Bronchial epithelial cell (primary cell): ENCODE measurements around the gene TRIM28. TPM values are rescaled to one million over a fixed set of nuclear protein-coding genes. Genes with fewer than 3 reads are reported as not detected.

Source experiments
- DNase-seq: peaks from one replicate; pipeline ENCODE4 v3.0.0-alpha.2; 2010; ENCODE audit warnings: low read depth
- FAIRE-seq: peaks from 2 replicates; lab custom pipeline; 2011; peaks lifted over from hg19 to GRCh38; lab: Jason Lieb, UNC
- H3K27me3 ChIP-seq: 2 replicates; pipeline ENCODE4 v1.5.1; 2011; ENCODE audit warnings: low read length; ENCODE audit not compliant: control insufficient read depth, insufficient read depth
- H3K36me3 ChIP-seq: 2 replicates; pipeline ENCODE4 v1.5.1; 2011; ENCODE audit warnings: low read length; ENCODE audit not compliant: control insufficient read depth, insufficient read depth
- H3K4me3 ChIP-seq: 2 replicates; pipeline ENCODE4 v1.5.1; 2011; ENCODE audit warnings: mild to moderate bottlenecking, low read depth, low read length, control low read depth
- CTCF ChIP-seq: IDR thresholded peaks from 2 replicates; pipeline ENCODE4 v1.5.1; 2011; ENCODE audit warnings: mild to moderate bottlenecking, moderate library complexity, low read length, control low read depth, inconsistent platforms; ENCODE audit not compliant: insufficient read depth, severe bottlenecking
- total RNA-seq: library from RNA; depleted of rRNA; stranded (reverse); fragments of >200 nt; gene quantifications from 2 replicates; pipeline ENCODE4 v1.2.1, GENCODE V29; 2014

TRIM28 gene
- total RNA-seq, 1 donor from 2014 or later: 277 TPM

- DNase-seq (no peak), FAIRE-seq (no peak)
- Histone ChIP-seq H3K4me3 (no peak overlapping the region), H3K27me3 (no peaks in the 10 kb centered on the region), H3K36me3 (peaks cover 7% of the 10 kb centered on the region)
- no peak for TF ChIP-seq CTCF
These were observed 40.9 kb downstream of the TRIM28 start for GRCh38 chr19:58584498-58585441.

GRCh38 chr19:58585442-58586132, 41.7 kb downstream of the TRIM28 start:
- Histone ChIP-seq H3K36me3 (peaks cover 7% of the 10 kb centered on the region), H3K27me3 (no peaks in the 10 kb centered on the region), H3K4me3 (no peak overlapping the region)
- no peak for DNase-seq
- no peak for FAIRE-seq
- no peak for TF ChIP-seq CTCF

GRCh38 chr19:58586133-58586765, 42.4 kb downstream of the TRIM28 start:
- Histone ChIP-seq H3K36me3 (peaks cover 7% of the 10 kb centered on the region), H3K27me3 (no peaks in the 10 kb centered on the region), H3K4me3 (no peak overlapping the region)
- DNase-seq (no peak), FAIRE-seq (no peak)
- TF ChIP-seq CTCF: no peak

Other genes starting within 250 kb of the TRIM28 start
- 50.7 and 59.2 TPM in 2 replicates for gene ERVK3-1, start 238.7 kb upstream of the TRIM28 start, total RNA-seq
- 1.8 and 2.2 TPM in 2 replicates for gene ZSCAN22, start 217.1 kb upstream of the TRIM28 start, total RNA-seq
- gene A1BG, start 190.6 kb upstream of the TRIM28 start, total RNA-seq: 2.1 and 4.7 TPM in 2 replicates
- gene ZNF497, start 181.3 kb upstream of the TRIM28 start, total RNA-seq: 0.53 and 2.2 TPM in 2 replicates
- gene ZNF837, start 163.0 kb upstream of the TRIM28 start, total RNA-seq: 2.4 and 2.6 TPM in 2 replicates
- 3,518 and 4,823 TPM in 2 replicates for gene RPS5, start 156.8 kb upstream of the TRIM28 start, total RNA-seq
- gene RNF225, start 148.4 kb upstream of the TRIM28 start, total RNA-seq: 0.79 and 1.9 TPM in 2 replicates
- gene ZNF584, start 135.4 kb upstream of the TRIM28 start, total RNA-seq: 8.2 and 9.7 TPM in 2 replicates
- gene ZNF132, start 103.9 kb upstream of the TRIM28 start, total RNA-seq: 5.5 and 5.8 TPM in 2 replicates
- 8.8 and 10.8 TPM in 2 replicates for gene ZNF324B, start 92.4 kb upstream of the TRIM28 start, total RNA-seq
- 9.7 and 10.5 TPM in 2 replicates for gene ZNF324, start 77.0 kb upstream of the TRIM28 start, total RNA-seq
- gene ZNF446, start 67.7 kb upstream of the TRIM28 start, total RNA-seq: 2.4 and 3.7 TPM in 2 replicates
- gene SLC27A5, start 32.1 kb upstream of the TRIM28 start, total RNA-seq: 11.1 and 28.8 TPM in 2 replicates
- 3.4 and 5.1 TPM in 2 replicates for gene ZBTB45, start 24.3 kb upstream of the TRIM28 start, total RNA-seq
- 166 and 219 TPM in 2 replicates for gene CHMP2A, start 11.0 kb downstream of the TRIM28 start, total RNA-seq
- gene UBE2M, start 14.5 kb downstream of the TRIM28 start, total RNA-seq: 128 and 159 TPM in 2 replicates
- 14.7 and 17.8 TPM in 2 replicates for gene MZF1, start 29.3 kb downstream of the TRIM28 start, total RNA-seq